GM21367 (cell line): Measurements from ENCODE around the gene ASCL3.
"Not testable (repeated sequence)": the region's sequence is repeated elsewhere in the genome, so short reads cannot be mapped to it uniquely, and the experiment has no call there.

Source experiments
- ATAC-seq: cut with Tn5 transposase; IDR thresholded peaks from one replicate; pipeline ENCODE4 v1.9.1; 2021; ENCODE audit not compliant: unreplicated experiment

The ASCL3 gene

DNA sequence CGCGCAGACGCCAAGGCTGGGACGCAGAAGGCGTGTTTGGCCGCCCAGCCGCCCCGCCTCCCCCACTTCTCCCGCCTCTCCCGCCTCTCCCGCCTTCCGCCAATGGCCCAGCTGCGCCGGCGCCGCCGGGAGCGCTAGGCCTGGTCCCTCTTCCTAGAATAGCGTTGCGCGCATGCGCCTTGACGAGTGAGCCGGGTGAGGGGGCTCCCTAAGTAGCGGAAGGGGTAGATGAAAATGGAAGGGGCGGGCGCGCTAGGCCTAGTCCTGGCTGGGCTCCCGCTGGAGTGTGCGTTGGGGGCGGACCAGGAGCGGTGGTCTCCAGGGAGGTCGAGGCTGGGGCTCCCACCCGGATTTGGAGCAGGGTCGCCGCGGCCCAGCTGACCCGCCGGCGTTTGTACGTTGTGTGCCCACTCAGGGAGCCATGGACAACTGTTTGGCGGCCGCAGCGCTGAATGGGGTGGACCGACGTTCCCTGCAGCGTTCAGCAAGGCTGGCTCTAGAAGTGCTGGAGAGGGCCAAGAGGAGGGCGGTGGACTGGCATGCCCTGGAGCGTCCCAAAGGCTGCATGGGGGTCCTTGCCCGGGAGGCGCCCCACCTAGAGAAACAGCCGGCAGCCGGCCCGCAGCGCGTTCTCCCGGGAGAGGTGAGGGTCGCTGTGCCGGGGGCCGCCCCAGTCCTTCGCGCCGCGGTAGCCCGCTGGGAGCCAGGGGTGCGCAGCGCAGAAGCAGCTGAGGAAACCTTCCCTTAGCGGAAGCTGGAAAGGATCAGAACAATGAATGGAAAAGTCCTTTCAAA, 31.6 kb downstream of the ASCL3 start, which contains the start of gene AKIP1:
Gene AKIP1, plus strand, starts transcription at position 161 of the 795 bp plus-strand sequence. Its CDS starts 261 bp downstream, at position 422.
- ATAC-seq, result peak; percentile 55

GRCh38 chr11:8910649-8911026, 32.2 kb downstream of the ASCL3 start:
- peak; percentile 5 for ATAC-seq

GRCh38 chr11:8908099-8908498, 34.7 kb downstream of the ASCL3 start:
- ATAC-seq, result no peak

- no peak for ATAC-seq
These were observed 35.7 kb downstream of the ASCL3 start for GRCh38 chr11:8907116-8907515.

DNA sequence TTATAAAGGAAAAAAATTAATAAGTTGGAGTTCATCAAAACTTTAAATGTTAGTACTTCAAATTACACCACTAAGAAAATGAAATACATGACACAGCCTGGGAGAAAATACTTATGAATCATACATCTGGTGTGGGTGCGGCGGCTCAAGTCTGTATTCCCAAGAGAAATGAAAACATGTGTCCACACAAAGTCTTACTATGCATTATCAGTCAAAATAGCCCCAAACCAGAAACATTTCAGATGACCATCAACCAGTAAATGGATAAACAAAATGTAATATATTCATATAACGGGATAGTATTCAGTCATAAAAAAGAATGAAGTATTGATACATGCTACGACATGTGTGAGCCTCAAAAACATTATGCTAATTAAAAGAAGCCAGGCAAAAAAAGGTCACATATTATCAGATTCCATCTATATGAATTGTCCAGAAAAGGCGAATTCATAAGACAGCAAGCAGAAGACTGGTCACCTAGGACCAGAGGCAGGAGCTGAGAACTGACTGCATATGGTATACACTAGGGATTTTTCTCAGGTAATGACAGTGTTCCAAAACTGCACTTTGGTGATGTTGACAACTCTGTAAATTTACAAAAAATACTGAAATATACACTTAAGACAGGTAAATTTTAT, 37.2 kb downstream of the ASCL3 start:
- no peak for ATAC-seq

DNA sequence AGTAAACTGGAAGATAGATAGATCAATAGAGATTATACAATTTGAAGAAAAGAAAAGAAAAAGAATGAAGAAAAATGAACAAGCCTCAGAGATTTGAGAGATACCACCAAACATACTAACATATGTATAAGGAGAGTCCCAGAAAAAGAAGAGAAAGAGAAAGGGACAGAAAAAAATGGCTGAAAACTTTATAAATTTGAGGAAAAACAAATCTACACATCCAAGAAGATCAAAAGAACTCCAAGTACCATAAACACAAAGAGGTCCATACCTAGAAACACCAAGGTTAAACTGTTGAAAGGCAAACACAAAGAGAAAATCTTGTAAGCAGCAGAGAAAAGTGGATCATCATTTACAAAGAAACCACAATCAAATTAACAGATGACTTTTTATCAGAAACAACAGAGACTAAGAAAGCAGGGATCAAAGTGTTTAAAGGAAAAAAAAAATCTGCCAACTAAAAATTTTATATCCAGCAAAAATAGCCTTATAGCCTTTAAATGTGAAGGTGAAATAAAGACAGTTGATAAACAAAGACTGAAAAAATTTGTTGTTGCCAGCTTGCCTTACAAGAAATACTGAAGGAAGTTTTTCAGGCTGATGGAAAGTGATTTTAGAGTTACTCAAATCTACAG, 43.6 kb downstream of the ASCL3 start:
- ATAC-seq, result no peak

DNA sequence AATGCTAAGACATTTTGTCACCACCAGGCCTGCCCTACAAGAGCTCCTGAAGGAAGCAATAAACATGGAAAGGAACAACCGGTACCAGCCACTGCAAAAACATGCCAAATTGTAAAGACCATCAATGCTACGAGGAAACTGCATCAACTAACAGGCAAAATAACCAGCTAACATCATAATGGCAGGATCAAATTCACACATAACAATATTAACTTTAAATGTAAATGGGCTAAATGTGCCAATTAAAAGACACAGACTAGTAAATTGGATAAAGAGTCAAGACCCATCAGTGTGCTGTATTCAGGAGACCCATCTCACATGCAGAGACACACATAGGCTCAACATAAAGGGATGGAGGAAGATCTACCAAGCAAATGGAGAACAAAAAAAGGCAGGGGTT, 51.6 kb downstream of the ASCL3 start:
- not testable (repeated sequence) for ATAC-seq
